Measurements from ENCODE around the gene KMT2E. TPM values are rescaled to one million over a fixed set of nuclear protein-coding genes. Genes with fewer than 3 reads are reported as not detected.

Gene KMT2E
- total and polyA plus RNA-seq, 2 donors (not counting 3 experiments of a cell fraction or from before 2014, with no cell fraction given): 19.0 to 74.8 TPM

DNA sequence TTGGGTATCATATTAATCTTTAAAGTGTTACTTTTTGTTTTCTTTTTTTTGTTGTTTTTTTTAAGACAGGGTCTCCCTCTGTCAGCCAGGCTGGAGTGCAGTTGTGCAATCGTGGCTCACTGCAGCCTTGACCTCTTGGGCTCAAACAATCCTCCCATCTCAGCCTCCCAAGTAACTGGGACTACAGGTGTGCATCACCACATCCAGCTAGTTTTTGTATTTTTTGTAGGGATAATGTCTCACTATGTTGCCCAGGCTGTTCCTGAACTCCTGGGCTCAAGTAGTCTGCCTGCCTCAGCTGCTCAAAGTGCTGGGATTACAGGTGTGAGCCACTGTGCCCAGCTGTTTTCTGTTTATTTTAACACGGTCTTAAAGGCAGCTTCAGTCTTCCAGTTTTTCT is 23.3 kb downstream of the KMT2E start:
- TF ChIP-seq POLR2A (IDR thresholded peaks at IDR 0.05; ENCODE audit: low read depth, low read length) (no peak), MYC (IDR thresholded peaks at IDR 0.05; ENCODE audit: low read depth, low read length) (no peak), JUN (IDR thresholded peaks at IDR 0.05; ENCODE audit: borderline replicate concordance, insufficient read depth, insufficient read length, low read depth) (no peak), FOS (IDR thresholded peaks at IDR 0.05; ENCODE audit: borderline replicate concordance, insufficient read depth, low read length) (no peak), POLR2AphosphoS5 (IDR thresholded peaks at IDR 0.05; ENCODE audit: insufficient read depth, low read depth, low read length) (no peak), EZH2 (IDR thresholded peaks at IDR 0.05; ENCODE audit: borderline replicate concordance, low read depth, low read length, severe bottlenecking) (no peak)
- TF ChIP-seq, protein P1, sequence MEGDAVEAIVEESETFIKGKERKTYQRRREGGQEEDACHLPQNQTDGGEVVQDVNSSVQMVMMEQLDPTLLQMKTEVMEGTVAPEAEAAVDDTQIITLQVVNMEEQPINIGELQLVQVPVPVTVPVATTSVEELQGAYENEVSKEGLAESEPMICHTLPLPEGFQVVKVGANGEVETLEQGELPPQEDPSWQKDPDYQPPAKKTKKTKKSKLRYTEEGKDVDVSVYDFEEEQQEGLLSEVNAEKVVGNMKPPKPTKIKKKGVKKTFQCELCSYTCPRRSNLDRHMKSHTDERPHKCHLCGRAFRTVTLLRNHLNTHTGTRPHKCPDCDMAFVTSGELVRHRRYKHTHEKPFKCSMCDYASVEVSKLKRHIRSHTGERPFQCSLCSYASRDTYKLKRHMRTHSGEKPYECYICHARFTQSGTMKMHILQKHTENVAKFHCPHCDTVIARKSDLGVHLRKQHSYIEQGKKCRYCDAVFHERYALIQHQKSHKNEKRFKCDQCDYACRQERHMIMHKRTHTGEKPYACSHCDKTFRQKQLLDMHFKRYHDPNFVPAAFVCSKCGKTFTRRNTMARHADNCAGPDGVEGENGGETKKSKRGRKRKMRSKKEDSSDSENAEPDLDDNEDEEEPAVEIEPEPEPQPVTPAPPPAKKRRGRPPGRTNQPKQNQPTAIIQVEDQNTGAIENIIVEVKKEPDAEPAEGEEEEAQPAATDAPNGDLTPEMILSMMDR (IDR thresholded peaks at IDR 0.05; ENCODE audit: extremely low read depth in 1 of 2, insufficient read depth in 1 of 2, low read depth in 1 of 2, low read length in 2 of 2): no peak
- TF ChIP-seq, protein P2, sequence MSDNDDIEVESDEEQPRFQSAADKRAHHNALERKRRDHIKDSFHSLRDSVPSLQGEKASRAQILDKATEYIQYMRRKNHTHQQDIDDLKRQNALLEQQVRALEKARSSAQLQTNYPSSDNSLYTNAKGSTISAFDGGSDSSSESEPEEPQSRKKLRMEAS (IDR thresholded peaks at IDR 0.05; ENCODE audit: insufficient read depth, insufficient read length): no peak
- POLR2A ChIA-PET: no interaction called here

More for the DNA sequence above, 23.3 kb downstream of the KMT2E start:
- no peak for DNase-seq (ENCODE audit: low read depth, low spot score)
- no TSS peak for BruUV-seq (replicated peaks)
- Histone ChIP-seq H3K79me2 (ENCODE audit: control insufficient read depth, insufficient read depth, low read length) (peaks cover 90% of the 10 kb centered on the region), H3K4me2 (ENCODE audit: insufficient read depth, low read length) (no peak overlapping the region), H3K4me3 (replicated peaks in 1 of 3; ENCODE audit: insufficient read depth in 1 of 3, low read depth in 1 of 3, low read length in 3 of 3) (no peak overlapping the region), H3K36me3 (ENCODE audit: control insufficient read depth in 2 of 2, extremely low read depth in 1 of 2, insufficient read depth in 2 of 2, low read length in 2 of 2) (peaks cover 2 to 4% of the 10 kb centered on the region in 2 experiments), H3K9me1 (replicated peaks; ENCODE audit: control insufficient read depth, extremely low read depth, insufficient read depth, low read length) (no peaks in the 10 kb centered on the region), H4K20me1 (replicated peaks; ENCODE audit: control insufficient read depth, extremely low read depth, insufficient read depth, low read length) (peaks cover 2% of the 10 kb centered on the region), H3K9ac (replicated peaks; ENCODE audit: extremely low read depth, insufficient read depth, low read length) (no peak overlapping the region), H3K4me1 (ENCODE audit: control insufficient read depth, extremely low read depth, insufficient read depth, low read length) (no peaks in the 10 kb centered on the region), H3K27me3 (ENCODE audit: control insufficient read depth in 2 of 2, insufficient read depth in 2 of 2, low read length in 2 of 2) (no peaks in the 10 kb centered on the region), H3K27ac (ENCODE audit: insufficient read depth, low read depth, low read length) (no peak overlapping the region), H2AFZ (ENCODE audit: low read depth, low read length) (no peak overlapping the region), H3K9me3 (replicated peaks; ENCODE audit: control insufficient read depth, insufficient read depth, low read length) (no peaks in the 10 kb centered on the region)
- FAIRE-seq: no peak
- intact Hi-C loops (cut with micrococcal nuclease) (no loop called here), dilution Hi-C loops (cut with MboI; ENCODE audit: extremely low pct_ligation_motif_present, low sequenced_read_pairs) (no loop called here)
- CTCF ChIA-PET: interaction anchor here (1.3 to 2.9 kb wide), 5 partner anchors 11 to 115 kb away, joined by 3 to 11 read pairs (median 5); no protein-coding TSS in a partner anchor

All from endothelial cell of umbilical vein (primary cell).